H1 (cell line): ENCODE measurements around the gene NIPAL1. TPM values are rescaled to one million over a fixed set of nuclear protein-coding genes. Genes with fewer than 3 reads are reported as not detected.

Source experiments
- CTCF ChIA-PET: fragments of 300-600 bp; sonication (Branson Sonifier 250); formaldehyde crosslinking; loops from one replicate; lab custom pipeline; 2021; ENCODE audit not compliant: partially characterized antibody; lab: Charles Lee
- POLR2A ChIA-PET: fragments of 300-600 bp; sonication (Branson Sonifier 250); formaldehyde crosslinking; loops from one replicate; lab custom pipeline; 2021; ENCODE audit warnings: inconsistent platforms; ENCODE audit not compliant: partially characterized antibody; lab: Charles Lee
- DNase-seq, 2 experiments: peaks; one replicate each; pipeline versions ENCODE4 v3.0.0 to v3.0.0-alpha.2; 2010 to 2022; ENCODE audit warnings: low spot score in 2 of 2, low read depth in 1 of 2, mixed read lengths in 1 of 2
- FAIRE-seq: peaks from 2 replicates; lab custom pipeline; 2011; peaks lifted over from hg19 to GRCh38; lab: Jason Lieb, UNC
- H2AFZ ChIP-seq: 2 replicates; pipeline ENCODE4 v1.8.1; 2012; ENCODE audit warnings: low read length, inconsistent platforms
- H2AK5ac ChIP-seq: 2 replicates; pipeline ENCODE4 v1.6.1; 2013; ENCODE audit warnings: low read depth, low read length
- H2BK120ac ChIP-seq: replicated peaks from 2 replicates; pipeline ENCODE3; 2013; ENCODE audit warnings: low read depth, low read length, inconsistent platforms
- H2BK12ac ChIP-seq: 2 replicates; pipeline ENCODE4 v1.6.1; 2013; ENCODE audit warnings: low read depth, low read length
- H2BK15ac ChIP-seq: 2 replicates; pipeline ENCODE4 v1.6.1; 2013; ENCODE audit warnings: low read length
- H2BK20ac ChIP-seq: 2 replicates; pipeline ENCODE4 v1.6.1; 2013; ENCODE audit warnings: low read length
- H2BK5ac ChIP-seq: 2 replicates; pipeline ENCODE4 v1.6.1; 2013; ENCODE audit warnings: low read depth, low read length
- H3K14ac ChIP-seq: 2 replicates; pipeline ENCODE4 v1.6.1; 2013; ENCODE audit warnings: inconsistent platforms; ENCODE audit not compliant: insufficient read length
- H3K18ac ChIP-seq: 2 replicates; pipeline ENCODE4 v1.6.1; 2013; ENCODE audit warnings: low read length; ENCODE audit errors: extremely low read depth
- H3K23ac ChIP-seq: 2 replicates; pipeline ENCODE4 v1.6.1; 2013; ENCODE audit warnings: inconsistent platforms; ENCODE audit not compliant: insufficient read length
- H3K23me2 ChIP-seq: 2 replicates; pipeline ENCODE4 v1.6.1; 2013; ENCODE audit warnings: low read depth, low read length
- H3K27ac ChIP-seq: 2 replicates; pipeline ENCODE4 v1.6.1; 2011; ENCODE audit warnings: low read depth, low read length, inconsistent platforms
- H3K27me3 ChIP-seq, 4 experiments: replicated peaks in 1 of 4; 1 replicate in 1 of 4; 2 replicates in 3 of 4; pipeline versions ENCODE4 v1.6.1 to v1.8.1; 2011 to 2013; ENCODE audit warnings: low read length in 3 of 4, mild to moderate bottlenecking in 3 of 4, inconsistent platforms in 2 of 4, mixed read lengths in 2 of 4, moderate library complexity in 1 of 4; ENCODE audit not compliant: control insufficient read depth in 3 of 4, insufficient read depth in 3 of 4; ENCODE audit errors: extremely low read depth in 1 of 4
- H3K36me3 ChIP-seq, 4 experiments: 2 replicates each; pipeline versions ENCODE4 v1.6.1 to v1.8.1; 2011 to 2013; ENCODE audit warnings: mild to moderate bottlenecking in 4 of 4, low read length in 3 of 4, moderate library complexity in 2 of 4, control low read depth in 1 of 4, inconsistent platforms in 1 of 4; ENCODE audit not compliant: insufficient read depth in 4 of 4, control insufficient read depth in 2 of 4
- H3K4ac ChIP-seq: replicated peaks from 2 replicates; pipeline ENCODE3; 2013; ENCODE audit warnings: low read length, low read depth, mixed read lengths, inconsistent platforms; ENCODE audit not compliant: insufficient read length
- H3K4me1 ChIP-seq, 4 experiments: replicated peaks in 1 of 4; 1 replicate in 1 of 4; 2 replicates in 3 of 4; pipeline versions ENCODE4 v1.6.1 to v1.8.1; 2011 to 2013; ENCODE audit warnings: low read length in 3 of 4, inconsistent platforms in 2 of 4, mixed read lengths in 1 of 4; ENCODE audit not compliant: insufficient read depth in 4 of 4, control insufficient read depth in 3 of 4
- H3K4me2 ChIP-seq, 2 experiments: 2 replicates each; pipeline versions ENCODE4 v1.6.1 to v1.8.1; 2011 to 2013; ENCODE audit warnings: low read depth in 2 of 2, low read length in 2 of 2, control low read depth in 1 of 2, inconsistent platforms in 1 of 2, mild to moderate bottlenecking in 1 of 2; ENCODE audit not compliant: insufficient read depth in 1 of 2
- H3K4me3 ChIP-seq, 4 experiments: fragments of 200-600, 300-600 bp in 1 of 4; sonication (generic), shearing (Covaris generic), sonication (Bioruptor Twin) in 1 of 4; 2 replicates each; pipeline versions ENCODE4 v1.5.1 to v1.8.1; 2011 to 2016; ENCODE audit warnings: low read length in 4 of 4, low read depth in 3 of 4, control low read depth in 2 of 4, inconsistent platforms in 2 of 4, mild to moderate bottlenecking in 2 of 4, mixed read lengths in 1 of 4, moderate library complexity in 1 of 4; ENCODE audit not compliant: insufficient read depth in 2 of 4; ENCODE audit errors: extremely low read depth in 1 of 4
- H3K56ac ChIP-seq: replicated peaks from 2 replicates; pipeline ENCODE3; 2013; ENCODE audit warnings: low read depth, mild to moderate bottlenecking, mixed read lengths, low read length, inconsistent platforms; ENCODE audit not compliant: insufficient read length
- H3K79me1 ChIP-seq: 2 replicates; pipeline ENCODE4 v1.6.1; 2013; ENCODE audit warnings: low read depth, low read length, control low read depth
- H3K79me2 ChIP-seq, 2 experiments: 2 replicates each; pipeline versions ENCODE4 v1.6.1 to v1.8.1; 2012 to 2013; ENCODE audit warnings: low read length in 2 of 2, mild to moderate bottlenecking in 2 of 2, inconsistent platforms in 1 of 2; ENCODE audit not compliant: insufficient read depth in 2 of 2, control insufficient read depth in 1 of 2
- H3K9ac ChIP-seq, 4 experiments: replicated peaks in 1 of 4; 1 replicate in 1 of 4; 2 replicates in 3 of 4; pipeline versions ENCODE4 v1.6.1 to v1.8.1; 2011 to 2013; ENCODE audit warnings: low read depth in 3 of 4, low read length in 3 of 4, control low read depth in 2 of 4, mild to moderate bottlenecking in 2 of 4, moderate library complexity in 2 of 4, inconsistent platforms in 1 of 4; ENCODE audit errors: extremely low read depth in 1 of 4
- H3K9me3 ChIP-seq, 2 experiments: 2 replicates each; pipeline versions ENCODE4 v1.6.1 to v1.8.1; 2012 to 2013; ENCODE audit warnings: mild to moderate bottlenecking in 2 of 2, moderate library complexity in 2 of 2, control low read depth in 1 of 2, inconsistent platforms in 1 of 2, low read depth in 1 of 2, low read length in 1 of 2, mixed read lengths in 1 of 2; ENCODE audit not compliant: insufficient read depth in 2 of 2
- H4K20me1 ChIP-seq, 2 experiments: replicated peaks in 1 of 2; 2 replicates each; pipeline versions ENCODE3 to v1.8.1; 2011 to 2013; ENCODE audit warnings: inconsistent platforms in 2 of 2, low read length in 2 of 2, mild to moderate bottlenecking in 1 of 2; ENCODE audit not compliant: insufficient read depth in 2 of 2, control insufficient read depth in 1 of 2
- H4K5ac ChIP-seq: 2 replicates; pipeline ENCODE4 v1.6.1; 2013; ENCODE audit warnings: low read length, low read depth, mixed read lengths, inconsistent platforms; ENCODE audit not compliant: insufficient read length
- H4K8ac ChIP-seq: 2 replicates; pipeline ENCODE4 v1.8.0; 2013; ENCODE audit warnings: mild to moderate bottlenecking, moderate library complexity, low read length, inconsistent platforms; ENCODE audit not compliant: insufficient read depth; ENCODE audit errors: extremely low read depth
- H4K91ac ChIP-seq: replicated peaks from 2 replicates; pipeline ENCODE3; 2013; ENCODE audit warnings: low read length, mixed read lengths, inconsistent platforms; ENCODE audit not compliant: insufficient read length
- JUND ChIP-seq: IDR thresholded peaks from 2 replicates; pipeline ENCODE4 v1.6.1; 2011; ENCODE audit warnings: mild to moderate bottlenecking, improper control_type of control experiment, low read length
- KDM1A ChIP-seq: fragments of 200-600, 300-600 bp; sonication (generic); IDR thresholded peaks from 2 replicates; pipeline ENCODE4 v1.7.1; 2016; ENCODE audit warnings: mild to moderate bottlenecking, low read length, borderline replicate concordance
- KDM4A ChIP-seq: IDR thresholded peaks from one replicate; pipeline ENCODE4 v1.7.1; 2012; ENCODE audit warnings: low read depth, mild to moderate bottlenecking, moderate library complexity, low read length, inconsistent platforms; ENCODE audit not compliant: severe bottlenecking
- KDM5A ChIP-seq: fragments of 200-600 bp; IDR thresholded peaks from 2 replicates; pipeline ENCODE4 v1.7.1; 2012; ENCODE audit warnings: mild to moderate bottlenecking, low read length, inconsistent platforms, mixed read lengths
- MAFK ChIP-seq: IDR thresholded peaks from 2 replicates; pipeline ENCODE4 v1.6.1; 2012; ENCODE audit warnings: low read depth, mild to moderate bottlenecking, improper control_type of control experiment, low read length
- PHF8 ChIP-seq: fragments of 200-600 bp; sonication (generic); conservative IDR thresholded peaks from 2 replicates; pipeline ENCODE4 v1.7.1; 2012; ENCODE audit warnings: low read depth, mild to moderate bottlenecking, inconsistent platforms, low read length, moderate library complexity
- RBBP5 ChIP-seq: IDR thresholded peaks from 2 replicates; pipeline ENCODE4 v1.7.1; 2012; ENCODE audit warnings: low read depth, mild to moderate bottlenecking, inconsistent platforms, low read length, moderate library complexity, borderline replicate concordance
- SIRT6 ChIP-seq: IDR thresholded peaks from one replicate; pipeline ENCODE4 v1.7.1; 2012; ENCODE audit warnings: low read length, inconsistent platforms
- SRF ChIP-seq: IDR thresholded peaks from 2 replicates; pipeline ENCODE4 v1.6.1; 2011; ENCODE audit warnings: mild to moderate bottlenecking, low read depth, low read length, moderate library complexity
- WGBS, 2 experiments: shearing (Covaris generic) in 1 of 2; methylation state at CpG; one replicate each; pipeline versions ENCODE4 v1.1.6 to v1.1.7; 2013 to 2015; ENCODE audit warnings: low lambda C conversion rate in 2 of 2, mixed read lengths in 2 of 2, inconsistent platforms in 1 of 2, low coverage in 1 of 2, missing lambda C conversion rate in 1 of 2; ENCODE audit not compliant: insufficient replicate concordance in 2 of 2, insufficient coverage in 1 of 2, insufficient read length in 1 of 2; ENCODE audit errors: extremely low coverage in 1 of 2, missing lambda C conversion rate in 1 of 2; 5-methylcytosine and 5-hydroxymethylcytosine counted together
- polyA plus RNA-seq, 7 experiments: library from polyadenylated mRNA; depleted of rRNA in 3 of 7; stranded (reverse) in 5 of 7; unstranded in 2 of 7; fragments of >200 nt in 5 of 7; fragments of 200-250 nt in 2 of 7; gene quantifications; 1 replicate in 5 of 7; 2 replicates in 1 of 7; 4 replicates in 1 of 7; pipeline versions ENCODE4 v1.2.1 to v1.2.3, GENCODE V29; 2011 to 2013; ENCODE audit warnings: missing spikeins in 2 of 7, mixed read lengths in 2 of 7
- total RNA-seq: library from RNA; stranded (reverse); fragmentation: NEBNext Ultra II Directional; extraction: Animal tissue kit (Norgen Biotek cat#: 25700); gene quantifications from 2 replicates; pipeline ENCODE4 v1.2.1, GENCODE V29; 2021
- TF ChIP-seq, protein P1 (sequence below): IDR thresholded peaks from 2 replicates; pipeline ENCODE4 v1.6.1; 2012; ENCODE audit warnings: low read length, inconsistent platforms
- TF ChIP-seq, protein P2 (sequence below): IDR thresholded peaks from 2 replicates; pipeline ENCODE4 v1.6.1; 2011; ENCODE audit warnings: low read length, improper control_type of control experiment

NIPAL1 gene
- total and polyA plus RNA-seq, 2 of the 8 experiments (the other 6 are each of a cell fraction or from before 2014, with no cell fraction given) = 1.4 to 4.9 TPM

DNA sequence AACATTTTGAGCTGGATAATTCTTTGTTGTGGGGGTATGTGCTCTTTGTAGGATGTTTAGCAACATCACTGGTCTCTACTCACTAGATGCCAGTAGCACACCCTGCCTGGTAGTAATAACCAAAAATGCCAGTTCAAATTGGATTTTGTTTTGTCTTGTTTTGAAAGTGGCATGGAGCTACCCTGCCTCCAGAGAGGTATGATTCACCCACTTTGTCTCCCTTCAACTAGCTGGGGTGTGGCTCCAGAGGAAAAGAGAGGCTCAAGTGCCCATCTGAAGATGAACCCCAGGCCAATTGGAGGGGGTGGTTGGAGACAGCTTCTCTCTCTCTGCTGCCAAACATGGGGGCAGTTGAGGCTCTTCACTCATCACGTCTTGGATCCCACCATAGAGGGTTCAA, 34.5 kb downstream of the NIPAL1 start:
- Histone ChIP-seq H3K18ac (no peak overlapping the region), H3K79me1 (no peaks in the 10 kb centered on the region), H2AK5ac (no peak overlapping the region), H3K27ac (no peak overlapping the region), H3K4me3 (no peak overlapping the region), H2BK20ac (no peak overlapping the region), H3K4me2 (no peak overlapping the region), H4K91ac (no peak overlapping the region), H3K23me2 (no peaks in the 10 kb centered on the region), H2BK120ac (no peak overlapping the region), H3K4me1 (no peaks in the 10 kb centered on the region), H2BK5ac (no peak overlapping the region), H4K5ac (no peak overlapping the region), H3K56ac (no peak overlapping the region), H4K8ac (no peak overlapping the region), H3K14ac (no peak overlapping the region), H4K20me1 (no peaks in the 10 kb centered on the region), H3K9ac (no peak overlapping the region), H2AFZ (no peak overlapping the region), H3K27me3 (no peaks in the 10 kb centered on the region), H3K36me3 (no peaks in the 10 kb centered on the region), H3K79me2 (no peaks in the 10 kb centered on the region), H2BK15ac (no peak overlapping the region), H2BK12ac (no peak overlapping the region), H3K4ac (no peak overlapping the region), H3K23ac (no peak overlapping the region), H3K9me3 (no peaks in the 10 kb centered on the region)
- no peak for FAIRE-seq
- ChIA-PET CTCF (interaction anchor here (0.7 to 2.8 kb wide), 2 partner anchors 11 to 16 kb away, joined by 3 to 26 read pairs; no protein-coding TSS in a partner anchor), POLR2A (interaction anchor here (0.6 kb wide), 1 partner anchor 76 kb away, joined by 3 read pairs; no protein-coding TSS in a partner anchor)
- no peak for DNase-seq
- 64% methylated on average over 1 of the region's 1 CpG; no CpG with 5 or more reads in 1 of the 2 experiments for WGBS, 2 experiments
- no peak for TF ChIP-seq SRF
- no peak for TF ChIP-seq JUND
- TF ChIP-seq RBBP5 = no peak
- no peak for TF ChIP-seq SIRT6
- TF ChIP-seq PHF8 = no peak
- TF ChIP-seq, protein P1, sequence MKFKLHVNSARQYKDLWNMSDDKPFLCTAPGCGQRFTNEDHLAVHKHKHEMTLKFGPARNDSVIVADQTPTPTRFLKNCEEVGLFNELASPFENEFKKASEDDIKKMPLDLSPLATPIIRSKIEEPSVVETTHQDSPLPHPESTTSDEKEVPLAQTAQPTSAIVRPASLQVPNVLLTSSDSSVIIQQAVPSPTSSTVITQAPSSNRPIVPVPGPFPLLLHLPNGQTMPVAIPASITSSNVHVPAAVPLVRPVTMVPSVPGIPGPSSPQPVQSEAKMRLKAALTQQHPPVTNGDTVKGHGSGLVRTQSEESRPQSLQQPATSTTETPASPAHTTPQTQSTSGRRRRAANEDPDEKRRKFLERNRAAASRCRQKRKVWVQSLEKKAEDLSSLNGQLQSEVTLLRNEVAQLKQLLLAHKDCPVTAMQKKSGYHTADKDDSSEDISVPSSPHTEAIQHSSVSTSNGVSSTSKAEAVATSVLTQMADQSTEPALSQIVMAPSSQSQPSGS = no peak
- TF ChIP-seq, protein P2, sequence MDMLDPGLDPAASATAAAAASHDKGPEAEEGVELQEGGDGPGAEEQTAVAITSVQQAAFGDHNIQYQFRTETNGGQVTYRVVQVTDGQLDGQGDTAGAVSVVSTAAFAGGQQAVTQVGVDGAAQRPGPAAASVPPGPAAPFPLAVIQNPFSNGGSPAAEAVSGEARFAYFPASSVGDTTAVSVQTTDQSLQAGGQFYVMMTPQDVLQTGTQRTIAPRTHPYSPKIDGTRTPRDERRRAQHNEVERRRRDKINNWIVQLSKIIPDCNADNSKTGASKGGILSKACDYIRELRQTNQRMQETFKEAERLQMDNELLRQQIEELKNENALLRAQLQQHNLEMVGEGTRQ = no peak
- no peak for TF ChIP-seq KDM5A
- no peak for TF ChIP-seq MAFK
- no peak for TF ChIP-seq KDM4A
- no peak for TF ChIP-seq KDM1A
